HEK293T (cell line): ENCODE data around the gene OSBPL8.
A peak's percentile ranks its signal among the peaks of the same experiment; 100 is the strongest.
"Not testable (repeated sequence)": the region's sequence is repeated elsewhere in the genome, so short reads cannot be mapped to it uniquely, and the experiment has no call there.

Experiments
- CTCF ChIA-PET: fragments of 350-600 bp; formaldehyde crosslinking; extraction: SDS; loops from one replicate; lab custom pipeline; 2021; ENCODE audit warnings: antibody characterized with exemption, inconsistent platforms; lab: Yijun Ruan, JAX
- POLR2A ChIA-PET: fragments of 350-600 bp; formaldehyde crosslinking; extraction: SDS; loops from one replicate; lab custom pipeline; 2020; ENCODE audit warnings: antibody characterized with exemption, inconsistent platforms; lab: Yijun Ruan, JAX
- DNase-seq: peaks from one replicate; pipeline ENCODE4 v3.0.0; 2012; ENCODE audit warnings: mixed read lengths; ENCODE audit errors: extremely low spot score
- ARNT ChIP-seq: fragments of 450-650 bp; IDR thresholded peaks from 2 replicates; pipeline ENCODE4 v1.6.1; 2017; ENCODE audit warnings: mild to moderate bottlenecking
- BHLHE40 ChIP-seq: fragments of 450-650 bp; IDR thresholded peaks from 2 replicates; pipeline ENCODE4 v1.6.1; 2016; ENCODE audit warnings: mild to moderate bottlenecking, moderate library complexity, borderline replicate concordance
- CTBP1 ChIP-seq: fragments of 450-650 bp; IDR thresholded peaks from 2 replicates; pipeline ENCODE4 v1.6.1; 2016; ENCODE audit warnings: borderline replicate concordance
- ELF4 ChIP-seq: fragments of 450-650 bp; IDR thresholded peaks from 2 replicates; pipeline ENCODE4 v1.6.1; 2017; ENCODE audit warnings: antibody characterized with exemption
- FOXA1 ChIP-seq: fragments of 450-650 bp; IDR thresholded peaks from 2 replicates; pipeline ENCODE4 v1.6.1; 2016; ENCODE audit warnings: mild to moderate bottlenecking
- FOXK2 ChIP-seq: fragments of 450-650 bp; IDR thresholded peaks from 2 replicates; pipeline ENCODE4 v1.6.1; 2016; ENCODE audit warnings: mild to moderate bottlenecking
- FOXM1 ChIP-seq: fragments of 450-650 bp; IDR thresholded peaks from 2 replicates; pipeline ENCODE4 v1.6.1; 2017; ENCODE audit warnings: mild to moderate bottlenecking, borderline replicate concordance
- HDGF ChIP-seq: fragments of 450-650 bp; IDR thresholded peaks from 2 replicates; pipeline ENCODE4 v1.6.1; 2017; ENCODE audit warnings: antibody characterized with exemption, borderline replicate concordance
- L3MBTL2 ChIP-seq: fragments of 450-650 bp; conservative IDR thresholded peaks from 2 replicates; pipeline ENCODE4 v1.6.1; 2016; ENCODE audit warnings: mild to moderate bottlenecking
- LEF1 ChIP-seq: fragments of 450-650 bp; IDR thresholded peaks from 2 replicates; pipeline ENCODE4 v1.6.1; 2017; ENCODE audit warnings: mild to moderate bottlenecking, borderline replicate concordance
- NFRKB ChIP-seq: fragments of 450-650 bp; IDR thresholded peaks from 2 replicates; pipeline ENCODE4 v1.6.1; 2016; ENCODE audit warnings: mild to moderate bottlenecking, moderate library complexity
- PKNOX1 ChIP-seq: fragments of 450-650 bp; IDR thresholded peaks from 2 replicates; pipeline ENCODE4 v1.6.1; 2016
- SP1 ChIP-seq: fragments of 450-650 bp; IDR thresholded peaks from 2 replicates; pipeline ENCODE4 v1.6.1; 2017
- SUZ12 ChIP-seq: fragments of 450-650 bp; IDR thresholded peaks from 2 replicates; pipeline ENCODE4 v1.6.1; 2016; ENCODE audit warnings: mild to moderate bottlenecking
- TARDBP ChIP-seq: fragments of 450-650 bp; IDR thresholded peaks from 2 replicates; pipeline ENCODE4 v1.6.1; 2016
- ZNF384 ChIP-seq: fragments of 450-650 bp; IDR thresholded peaks from 2 replicates; pipeline ENCODE4 v1.6.1; 2016

OSBPL8 gene

GRCh38 chr12:76366163-76366562, 193.4 kb downstream of the OSBPL8 start:
- POLR2A ChIA-PET, result no interaction called here
- DNase-seq, result no peak
- CTCF ChIA-PET, result no interaction called here
- TF ChIP-seq CTBP1 (no peak), TARDBP (no peak), PKNOX1 (no peak), SP1 (no peak), HDGF (no peak), ELF4 (no peak), L3MBTL2 (no peak)

GRCh38 chr12:76364131-76364530, 195.4 kb downstream of the OSBPL8 start:
- POLR2A ChIA-PET, DNase-seq, CTCF ChIA-PET: not testable (repeated sequence)

GRCh38 chr12:76360316-76360715, 199.3 kb downstream of the OSBPL8 start:
- POLR2A ChIA-PET, result no interaction called here
- TF ChIP-seq LEF1, result no peak
- TF ChIP-seq PKNOX1, result no peak
- TF ChIP-seq ZNF384, result no peak
- TF ChIP-seq FOXA1, result no peak
- TF ChIP-seq BHLHE40, result no peak
- no peak for TF ChIP-seq SUZ12
- no peak for TF ChIP-seq ELF4
- TF ChIP-seq NFRKB, result no peak
- TF ChIP-seq TARDBP, result no peak
- no peak for TF ChIP-seq FOXK2
- no peak for TF ChIP-seq CTBP1
- CTCF ChIA-PET, result no interaction called here
- no peak for DNase-seq

GRCh38 chr12:76356071-76356470, 203.5 kb downstream of the OSBPL8 start:
- DNase-seq, result no peak
- TF ChIP-seq FOXA1 (no peak), FOXM1 (no peak), CTBP1 (no peak), HDGF (no peak), ELF4 (no peak), BHLHE40 (no peak), SP1 (no peak), FOXK2 (no peak), ARNT (no peak), NFRKB (no peak)
- POLR2A ChIA-PET, result no interaction called here
- CTCF ChIA-PET, result no interaction called here

GRCh38 chr12:76348079-76348901, 211.3 kb downstream of the OSBPL8 start, which contains the start of gene BBS10:
Gene BBS10, minus strand, starts transcription at chr12:76348415. Its CDS starts 57 bp downstream, at chr12:76348358.
- TF ChIP-seq SUZ12 (no peak), L3MBTL2 (peak; percentile 94), ELF4 (peak; percentile 83), ARNT (no peak), PKNOX1 (peak; percentile 98)
- ChIA-PET POLR2A (interaction anchor here (0.7 to 1.4 kb wide), 6 partner anchors 9 to 837 kb away, joined by 3 to 9 read pairs (median 4); partner anchors contain the start of gene KRR1), CTCF (interaction anchor here (0.8 to 1.7 kb wide), 3 partner anchors 16 to 108 kb away, joined by 3 to 4 read pairs (median 4); no protein-coding TSS in a partner anchor)
- DNase-seq, result peak; percentile 89

- no peak for TF ChIP-seq SUZ12
- TF ChIP-seq FOXA1, result no peak
- no peak for TF ChIP-seq SP1
- no peak for TF ChIP-seq TARDBP
- TF ChIP-seq ZNF384, result no peak
- no peak for TF ChIP-seq FOXK2
- TF ChIP-seq ARNT, result no peak
- no peak for TF ChIP-seq BHLHE40
- no peak for TF ChIP-seq FOXM1
- TF ChIP-seq ELF4, result no peak
- ChIA-PET CTCF (interaction anchor here (1.7 kb wide), 1 partner anchor 110 kb away, joined by 4 read pairs; no protein-coding TSS in a partner anchor), POLR2A (no interaction called here)
- DNase-seq, result peak; percentile 11
These were observed 212.7 kb downstream of the OSBPL8 start for GRCh38 chr12:76346798-76347420.
